Suprapubic skin (tissue), 4 donors: ENCODE measurements around the gene NLN. TPM values are rescaled to one million over a fixed set of nuclear protein-coding genes. Genes with fewer than 3 reads are reported as not detected.

Experiments used
- DNase-seq, 2 donors: peaks; one replicate each; pipeline ENCODE4 v3.0.0-alpha.2; 2019; ENCODE audit warnings: low spot score in 2 of 2
- H3K27ac ChIP-seq: fragments of 200-600 bp; sonication (generic); one replicate; pipeline ENCODE4 v1.5.1; 2019
- H3K27me3 ChIP-seq: fragments of 200-600 bp; sonication (generic); one replicate; pipeline ENCODE4 v1.5.1; 2019
- H3K36me3 ChIP-seq: fragments of 200-600 bp; sonication (generic); one replicate; pipeline ENCODE4 v1.5.1; 2019
- H3K4me1 ChIP-seq: fragments of 200-600 bp; sonication (generic); one replicate; pipeline ENCODE4 v1.5.1; 2019
- H3K4me3 ChIP-seq: fragments of 200-600 bp; sonication (generic); one replicate; pipeline ENCODE4 v1.5.1; 2019; ENCODE audit warnings: mild to moderate bottlenecking
- H3K9me3 ChIP-seq: fragments of 200-600 bp; sonication (generic); one replicate; pipeline ENCODE4 v1.5.1; 2019
- CTCF ChIP-seq, 2 donors: fragments of 200-600 bp in 1 of 2; fragments of 450-650 bp in 1 of 2; sonication (generic) in 1 of 2; IDR thresholded peaks; one replicate each; pipeline ENCODE4 v1.5.1; 2016 to 2019; ENCODE audit warnings: antibody characterized with exemption in 2 of 2, mild to moderate bottlenecking in 1 of 2, moderate library complexity in 1 of 2
- EP300 ChIP-seq: sonication (generic); formaldehyde crosslinking; IDR thresholded peaks from one replicate; pipeline ENCODE4 v1.6.1; 2017; ENCODE audit warnings: antibody characterized with exemption
- POLR2A ChIP-seq, 2 donors: fragments of 450-650 bp; IDR thresholded peaks; one replicate each; pipeline ENCODE4 v1.6.1; 2017; ENCODE audit warnings: antibody characterized with exemption in 2 of 2, mild to moderate bottlenecking in 2 of 2, moderate library complexity in 2 of 2
- POLR2AphosphoS5 ChIP-seq, 3 donors: sonication (generic); formaldehyde crosslinking; IDR thresholded peaks; one replicate each; pipeline ENCODE4 v1.6.1; 2017; ENCODE audit warnings: antibody characterized with exemption in 3 of 3
- WGBS: methylation state at CpG from one replicate; pipeline ENCODE4 v1.1.5; 2018; 5-methylcytosine and 5-hydroxymethylcytosine counted together
- total RNA-seq, 4 donors: library from RNA; depleted of rRNA; stranded (reverse); fragments of >200 nt; gene quantifications; one replicate each; pipeline ENCODE4 v1.1.0, GENCODE V29; 2016

NLN gene
- total RNA-seq, 4 donors from 2014 or later, result 6.4 to 17.9 (median 14.0) TPM

- 84% methylated on average over 1 of the region's 1 CpG for WGBS
- Histone ChIP-seq H3K4me3 (no peak overlapping the region), H3K27me3 (no peaks in the 10 kb centered on the region), H3K27ac (no peak overlapping the region), H3K9me3 (no peaks in the 10 kb centered on the region), H3K36me3 (no peaks in the 10 kb centered on the region), H3K4me1 (no peaks in the 10 kb centered on the region)
- TF ChIP-seq POLR2AphosphoS5 (IDR thresholded peaks at IDR 0.05) (no peak), EP300 (no peak), CTCF (IDR thresholded peaks at IDR 0.05) (no peak), POLR2A (IDR thresholded peaks at IDR 0.05) (no peak)
- no peak for DNase-seq
Observed at GRCh38 chr5:65734921-65735320, 12.9 kb downstream of the NLN start.

GRCh38 chr5:65736011-65736410 is 14.0 kb downstream of the NLN start:
- no peaks in the 10 kb centered on the region for H3K27me3 ChIP-seq
- 90% methylated on average over 1 of the region's 1 CpG for WGBS
- no peak overlapping the region for H3K4me3 ChIP-seq
- H3K27ac ChIP-seq, result no peak overlapping the region
- no peaks in the 10 kb centered on the region for H3K9me3 ChIP-seq
- H3K36me3 ChIP-seq, result no peaks in the 10 kb centered on the region
- no peaks in the 10 kb centered on the region for H3K4me1 ChIP-seq
- DNase-seq, result no peak
- no peak for TF ChIP-seq EP300
- TF ChIP-seq POLR2A (IDR thresholded peaks at IDR 0.05), result no peak
- no peak for TF ChIP-seq CTCF (IDR thresholded peaks at IDR 0.05)
- TF ChIP-seq POLR2AphosphoS5 (IDR thresholded peaks at IDR 0.05), result no peak

GRCh38 chr5:65737842-65738241 is 15.8 kb downstream of the NLN start:
- Histone ChIP-seq H3K4me3 (no peak overlapping the region), H3K27ac (no peak overlapping the region), H3K27me3 (no peaks in the 10 kb centered on the region), H3K36me3 (no peaks in the 10 kb centered on the region), H3K4me1 (peaks cover 2% of the 10 kb centered on the region), H3K9me3 (no peaks in the 10 kb centered on the region)
- DNase-seq, result no peak
- 74% methylated on average over 7 of the region's 7 CpGs for WGBS
- TF ChIP-seq CTCF (IDR thresholded peaks at IDR 0.05) (no peak), POLR2A (IDR thresholded peaks at IDR 0.05) (no peak), POLR2AphosphoS5 (IDR thresholded peaks at IDR 0.05) (no peak), EP300 (no peak)

- TF ChIP-seq POLR2A (IDR thresholded peaks at IDR 0.05) (no peak), CTCF (IDR thresholded peaks at IDR 0.05) (no peak), POLR2AphosphoS5 (IDR thresholded peaks at IDR 0.05) (no peak), EP300 (no peak)
- no peak overlapping the region for H3K27ac ChIP-seq
- no peak overlapping the region for H3K4me3 ChIP-seq
- peaks cover 3% of the 10 kb centered on the region for H3K4me1 ChIP-seq
- WGBS, result 84% methylated on average over 4 of the region's 4 CpGs
- H3K9me3 ChIP-seq, result no peaks in the 10 kb centered on the region
- no peaks in the 10 kb centered on the region for H3K36me3 ChIP-seq
- DNase-seq, result no peak
- no peaks in the 10 kb centered on the region for H3K27me3 ChIP-seq
Observed at GRCh38 chr5:65738305-65738704, 16.3 kb downstream of the NLN start.

GRCh38 chr5:65739162-65739561 is 17.2 kb downstream of the NLN start:
- Histone ChIP-seq H3K4me1 (peaks cover 3% of the 10 kb centered on the region), H3K27ac (no peak overlapping the region), H3K4me3 (no peak overlapping the region), H3K9me3 (no peaks in the 10 kb centered on the region), H3K27me3 (no peaks in the 10 kb centered on the region), H3K36me3 (no peaks in the 10 kb centered on the region)
- DNase-seq, result no peak
- no peak for TF ChIP-seq POLR2A (IDR thresholded peaks at IDR 0.05)
- TF ChIP-seq CTCF (IDR thresholded peaks at IDR 0.05), result no peak
- no peak for TF ChIP-seq EP300
- no peak for TF ChIP-seq POLR2AphosphoS5 (IDR thresholded peaks at IDR 0.05)
